Ovary (tissue), 9 donors: ENCODE results near the gene OGFOD3. TPM values are rescaled to one million over a fixed set of nuclear protein-coding genes. Genes with fewer than 3 reads are reported as not detected.
"Not testable (repeated sequence)": the region's sequence is repeated elsewhere in the genome, so short reads cannot be mapped to it uniquely, and the experiment has no call there.

ENCODE experiments used
- DNase-seq, 5 donors: peaks; one replicate each; pipeline ENCODE4 v3.0.0-alpha.2; 2019 to 2020
- H3K27ac ChIP-seq, 2 donors: fragments of 200-600 bp; one replicate each; pipeline versions ENCODE4 v1.5.1 to v1.8.0; 2019 to 2022
- H3K27me3 ChIP-seq: fragments of 200-600 bp; one replicate; pipeline ENCODE4 v1.8.0; 2022
- H3K36me3 ChIP-seq: fragments of 200-600 bp; sonication (generic); one replicate; pipeline ENCODE4 v1.5.1; 2019
- H3K4me1 ChIP-seq: one replicate; pipeline ENCODE4 v1.8.1; 2013; ENCODE audit warnings: mild to moderate bottlenecking, moderate library complexity; ENCODE audit not compliant: insufficient read depth
- H3K4me3 ChIP-seq: fragments of 200-600 bp; sonication (generic); one replicate; pipeline ENCODE4 v1.5.1; 2017
- H3K9me3 ChIP-seq, 2 donors: fragments of 200-600 bp in 1 of 2; sonication (generic) in 1 of 2; one replicate each; pipeline versions ENCODE4 v1.5.1 to v1.8.1; 2013 to 2019; ENCODE audit warnings: mild to moderate bottlenecking in 1 of 2, moderate library complexity in 1 of 2
- EP300 ChIP-seq: sonication (generic); formaldehyde crosslinking; IDR thresholded peaks from one replicate; pipeline ENCODE4 v1.6.1; 2017; ENCODE audit warnings: antibody characterized with exemption
- POLR2A ChIP-seq: fragments of 450-650 bp; IDR thresholded peaks from one replicate; pipeline ENCODE4 v1.6.1; 2017; ENCODE audit warnings: antibody characterized with exemption, mild to moderate bottlenecking, moderate library complexity
- WGBS, 3 donors: extraction: QIAGEN DNeasy Blood & Tissue Kit in 1 of 3; methylation state at CpG; one replicate each; pipeline versions ENCODE4 v1.1.5 to v1.1.7; 2013 to 2017; 5-methylcytosine and 5-hydroxymethylcytosine counted together
- intact Hi-C, 4 donors: fragments of 100-400 bp; cut with DNase I; formaldehyde crosslinking; loops; one replicate each; pipeline versions ENCODE4 v1.11.0 to v1.15.1; 2022 to 2023
- polyA plus RNA-seq, 2 donors: library from polyadenylated mRNA; stranded (reverse); fragments of 200-250 nt in 1 of 2; fragments of 350-450 nt in 1 of 2; fragmentation: Illumina TruSeq in 1 of 2; extraction: RNeasy Lipid Tissue Mini Kit (QIAGEN cat#74804) in 1 of 2; gene quantifications; one replicate each; pipeline ENCODE4 v1.2.3, GENCODE V29; 2013 to 2014
- total RNA-seq, 7 donors: library from RNA; depleted of rRNA in 2 of 7; stranded (reverse); fragments of >200 nt in 2 of 7; fragmentation: NEBNext Ultra II Directional in 3 of 7; extraction: Animal tissue kit (Norgen Biotek cat#: 25700) in 3 of 7; gene quantifications; one replicate each; pipeline versions ENCODE4 v1.1.0 to v1.2.4, GENCODE V29; 2016 to 2023
- TF ChIP-seq, protein P1 (sequence below), 3 donors: fragments of 450-650 bp in 2 of 3; fragments of 200-600 bp in 1 of 3; IDR thresholded peaks; one replicate each; pipeline versions ENCODE4 v1.5.1 to v1.8.0; 2016 to 2022; ENCODE audit warnings: antibody characterized with exemption in 3 of 3, mild to moderate bottlenecking in 1 of 3
- donor health status: DM: no; HTN: no; CAD: no; lungs with moderate emphysema.
- donor health status: DM: no; HTN: no; CAD: no.
- donor health status: Bipolar disorder and iron deficiency.
- donor health status: DM: yes; HTN: yes; CAD: no.
- donor health status: DM: no; HTN: no; CAD: no.
- donor health status: DM: yes; HTN: yes; CAD: no.

The OGFOD3 gene
- total and polyA plus RNA-seq, 9 donors: 14.4 to 37.8 (median 29.4) TPM

DNA sequence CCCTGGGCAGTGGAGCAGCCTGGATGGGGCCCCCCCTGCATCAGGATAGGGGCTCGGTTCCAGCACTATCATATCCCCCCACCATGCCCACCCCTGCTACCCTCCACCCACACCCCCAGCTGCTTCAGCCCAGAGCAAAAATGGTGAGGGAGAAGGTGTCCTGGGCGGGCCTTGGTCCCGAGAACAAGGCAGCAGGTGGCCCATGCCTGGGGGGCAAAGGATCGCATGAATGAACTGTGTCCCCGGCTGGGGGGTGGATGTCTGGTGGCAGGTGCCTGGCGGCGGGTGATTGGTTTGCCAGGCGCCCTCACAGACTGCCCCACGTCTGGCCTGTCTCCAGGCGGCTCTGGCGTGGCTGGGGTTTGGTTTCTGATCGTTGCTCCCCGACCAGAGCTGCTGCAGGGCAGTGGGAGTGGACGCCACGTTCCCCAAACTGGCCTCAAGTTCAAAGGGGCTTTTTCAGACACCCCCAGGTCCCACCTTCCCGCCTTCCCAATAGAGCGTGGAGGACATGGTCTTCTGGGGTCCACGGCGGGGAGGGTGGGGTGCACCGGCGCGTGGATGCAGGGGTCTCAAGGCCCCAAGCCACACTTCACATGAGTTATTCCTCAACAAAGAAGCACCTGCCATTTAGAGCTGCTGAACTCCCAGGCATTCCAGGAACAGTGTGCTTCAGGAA, 34.2 kb downstream of the OGFOD3 start:
- Histone ChIP-seq H3K4me1 (peaks cover 1% of the 10 kb centered on the region), H3K27ac (no peak overlapping the region), H3K36me3 (no peaks in the 10 kb centered on the region), H3K4me3 (no peak overlapping the region), H3K9me3 (no peaks in the 10 kb centered on the region), H3K27me3 (no peaks in the 10 kb centered on the region)
- intact Hi-C loops: no loop called here
- TF ChIP-seq POLR2A (no peak), EP300 (no peak)
- TF ChIP-seq, protein P1, sequence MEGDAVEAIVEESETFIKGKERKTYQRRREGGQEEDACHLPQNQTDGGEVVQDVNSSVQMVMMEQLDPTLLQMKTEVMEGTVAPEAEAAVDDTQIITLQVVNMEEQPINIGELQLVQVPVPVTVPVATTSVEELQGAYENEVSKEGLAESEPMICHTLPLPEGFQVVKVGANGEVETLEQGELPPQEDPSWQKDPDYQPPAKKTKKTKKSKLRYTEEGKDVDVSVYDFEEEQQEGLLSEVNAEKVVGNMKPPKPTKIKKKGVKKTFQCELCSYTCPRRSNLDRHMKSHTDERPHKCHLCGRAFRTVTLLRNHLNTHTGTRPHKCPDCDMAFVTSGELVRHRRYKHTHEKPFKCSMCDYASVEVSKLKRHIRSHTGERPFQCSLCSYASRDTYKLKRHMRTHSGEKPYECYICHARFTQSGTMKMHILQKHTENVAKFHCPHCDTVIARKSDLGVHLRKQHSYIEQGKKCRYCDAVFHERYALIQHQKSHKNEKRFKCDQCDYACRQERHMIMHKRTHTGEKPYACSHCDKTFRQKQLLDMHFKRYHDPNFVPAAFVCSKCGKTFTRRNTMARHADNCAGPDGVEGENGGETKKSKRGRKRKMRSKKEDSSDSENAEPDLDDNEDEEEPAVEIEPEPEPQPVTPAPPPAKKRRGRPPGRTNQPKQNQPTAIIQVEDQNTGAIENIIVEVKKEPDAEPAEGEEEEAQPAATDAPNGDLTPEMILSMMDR (IDR thresholded peaks at IDR 0.05): no peak
- no peak for DNase-seq
- 45 to 67% (median 47%) methylated on average over 21 to 22 of the region's 22 CpGs for WGBS, 3 donors

- TF ChIP-seq EP300 (no peak), POLR2A (no peak)
- TF ChIP-seq, protein P1 (IDR thresholded peaks at IDR 0.05): no peak
- Histone ChIP-seq H3K9me3 (no peaks in the 10 kb centered on the region), H3K4me1 (peaks cover 1% of the 10 kb centered on the region), H3K27me3 (no peaks in the 10 kb centered on the region), H3K27ac (no peak overlapping the region), H3K4me3 (no peak overlapping the region), H3K36me3 (no peaks in the 10 kb centered on the region)
- DNase-seq: no peak
- WGBS, 3 donors: 12 to 29% (median 13%) methylated on average over 14 to 18 of the region's 18 CpGs
- intact Hi-C loops: no loop called here
These were observed 35.0 kb downstream of the OGFOD3 start for GRCh38 chr17:82383411-82383810.

DNA sequence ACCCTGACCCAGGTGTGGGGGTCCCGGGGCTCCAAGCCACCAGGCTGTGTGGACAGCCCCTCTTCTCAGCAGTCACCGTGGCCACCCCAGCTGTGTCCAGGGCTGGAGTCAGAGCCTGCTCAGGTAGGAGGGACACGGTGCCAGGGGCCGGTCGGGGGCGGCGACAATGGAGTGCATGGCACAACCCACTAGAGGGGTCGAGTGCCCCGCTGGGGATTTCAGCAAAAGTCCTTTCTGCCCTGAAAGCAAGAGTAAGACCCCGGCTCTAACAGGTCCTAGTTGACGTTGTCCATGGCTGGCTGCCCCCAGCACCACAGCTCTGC, 35.5 kb downstream of the OGFOD3 start:
- Histone ChIP-seq H3K9me3 (no peaks in the 10 kb centered on the region), H3K4me3 (no peak overlapping the region), H3K4me1 (peaks cover 1% of the 10 kb centered on the region), H3K36me3 (no peaks in the 10 kb centered on the region), H3K27me3 (no peaks in the 10 kb centered on the region), H3K27ac (no peak overlapping the region)
- intact Hi-C loops: no loop called here
- WGBS, 3 donors: 63 to 79% (median 66%) methylated on average over 11 of the region's 11 CpGs
- no peak for DNase-seq
- TF ChIP-seq POLR2A: no peak
- no peak for TF ChIP-seq EP300
- TF ChIP-seq, protein P1 (IDR thresholded peaks at IDR 0.05): no peak

DNA sequence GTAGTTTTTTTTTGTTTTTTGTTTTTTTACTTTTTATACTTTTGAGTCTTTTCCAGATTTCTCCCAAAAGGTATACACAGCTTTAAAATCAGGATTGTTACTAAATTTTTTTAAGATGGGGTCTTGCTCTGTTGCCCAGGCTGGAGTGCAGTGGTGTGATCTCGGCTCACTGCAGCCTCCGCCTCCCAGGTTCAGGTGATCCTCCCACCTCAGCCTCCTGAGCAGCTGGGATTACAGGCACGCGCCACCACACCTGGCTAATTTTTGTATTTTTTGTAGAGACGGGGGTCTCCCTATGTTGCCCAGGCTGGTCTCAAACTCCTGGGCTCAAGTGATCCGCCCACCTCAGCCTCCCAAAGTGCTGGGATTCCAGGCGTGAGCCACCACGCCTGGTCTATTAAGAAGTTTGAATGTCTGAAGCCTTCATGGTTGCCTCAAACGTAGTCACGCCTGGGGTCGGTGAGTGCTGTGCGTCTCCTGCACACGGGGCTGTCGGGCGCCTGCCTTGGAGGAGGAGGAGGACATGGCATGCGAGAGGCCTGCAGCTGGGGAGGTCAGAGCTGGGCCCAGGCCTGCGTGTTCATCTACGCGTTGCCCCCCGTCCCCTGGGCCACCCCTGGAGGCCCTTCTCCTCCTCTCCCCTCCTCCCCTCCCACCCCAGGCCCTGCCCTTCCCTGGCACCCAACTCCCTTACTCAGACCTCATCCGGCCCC, 36.0 kb downstream of the OGFOD3 start:
- H3K27me3 ChIP-seq, H3K4me1 ChIP-seq, DNase-seq, H3K9me3 ChIP-seq, intact Hi-C loops, H3K27ac ChIP-seq, H3K36me3 ChIP-seq, H3K4me3 ChIP-seq: not testable (repeated sequence)
- 63 to 74% (median 68%) methylated on average over 21 of the region's 21 CpGs for WGBS, 3 donors

DNA sequence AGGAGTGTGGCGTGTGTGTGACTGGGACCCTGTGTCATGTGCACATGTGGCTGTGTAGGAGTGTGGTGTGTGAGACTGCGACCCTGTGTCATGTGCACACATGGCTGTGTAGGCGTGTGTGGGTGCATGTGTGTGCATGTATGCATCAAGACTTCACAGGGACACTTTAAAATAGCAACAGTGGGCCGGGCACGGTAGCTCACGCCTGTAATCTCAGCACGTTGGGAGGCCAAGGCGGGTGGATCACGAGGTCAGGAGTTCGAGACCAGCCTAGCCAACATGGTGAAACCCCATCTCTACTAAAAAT, 36.7 kb downstream of the OGFOD3 start:
- H3K36me3 ChIP-seq, H3K4me1 ChIP-seq, H3K4me3 ChIP-seq, DNase-seq, H3K9me3 ChIP-seq, intact Hi-C loops, H3K27ac ChIP-seq, H3K27me3 ChIP-seq: not testable (repeated sequence)
- 56 to 74% (median 57%) methylated on average over 10 of the region's 10 CpGs for WGBS, 3 donors
